GM11168 (cell line): Measurements from ENCODE around the gene RYR1.
"Not testable (repeated sequence)": the region's sequence is repeated elsewhere in the genome, so short reads cannot be mapped to it uniquely, and the experiment has no call there.

Experiments
- in situ Hi-C: fragments of 300-500 bp; cut with MboI; formaldehyde crosslinking; loops from one replicate; pipeline ENCODE4 v1.12.0; 2022; ENCODE audit warnings: low sequenced_read_pairs; ENCODE audit not compliant: unreplicated experiment

The RYR1 gene

DNA sequence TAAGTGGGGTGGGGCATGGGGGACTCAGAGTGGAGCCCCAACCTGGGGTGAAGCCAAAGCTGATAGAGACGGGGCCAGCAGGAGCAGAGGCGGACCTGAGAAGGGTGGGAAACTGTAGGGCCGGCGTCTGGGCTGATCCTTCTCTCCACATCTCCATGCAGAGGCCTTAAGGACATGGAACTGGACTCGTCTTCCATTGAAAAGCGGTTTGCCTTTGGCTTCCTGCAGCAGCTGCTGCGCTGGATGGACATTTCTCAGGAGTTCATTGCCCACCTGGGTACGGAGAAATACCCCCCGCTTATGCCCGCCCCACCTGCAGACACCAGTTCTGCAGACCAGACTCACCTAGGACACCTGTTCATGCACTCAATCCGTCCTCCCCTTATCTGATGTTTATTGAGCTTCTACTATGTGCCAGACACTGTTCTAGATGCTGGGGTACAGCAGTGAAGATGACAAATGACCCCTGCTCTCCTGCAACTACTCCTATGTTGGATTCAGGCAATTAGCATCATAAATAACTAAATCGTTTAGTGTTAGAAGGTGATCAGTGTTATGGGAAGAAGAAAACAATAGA is 74.1 kb downstream of the RYR1 start:
- in situ Hi-C loops = no loop called here

DNA sequence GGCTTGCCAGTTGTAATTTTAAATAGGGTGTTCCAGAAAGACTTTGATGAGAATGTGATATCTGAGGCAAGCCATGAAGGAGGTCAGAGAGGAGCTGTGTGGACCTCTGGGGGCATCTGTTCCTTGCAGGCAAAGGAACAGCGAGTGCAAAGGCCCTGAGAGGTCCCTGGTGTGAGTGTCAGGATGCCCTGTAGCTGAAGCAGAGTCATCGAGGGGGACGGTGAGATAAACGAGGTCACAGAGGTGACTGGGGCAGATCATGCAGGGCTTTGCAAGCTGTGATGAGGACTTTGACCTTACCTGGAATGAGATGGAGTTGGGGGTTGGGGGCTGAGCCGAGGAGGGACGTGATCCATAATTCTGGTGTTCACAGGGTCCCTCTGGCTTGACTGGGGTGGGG is 75.0 kb downstream of the RYR1 start:
- in situ Hi-C loops = no loop called here

DNA sequence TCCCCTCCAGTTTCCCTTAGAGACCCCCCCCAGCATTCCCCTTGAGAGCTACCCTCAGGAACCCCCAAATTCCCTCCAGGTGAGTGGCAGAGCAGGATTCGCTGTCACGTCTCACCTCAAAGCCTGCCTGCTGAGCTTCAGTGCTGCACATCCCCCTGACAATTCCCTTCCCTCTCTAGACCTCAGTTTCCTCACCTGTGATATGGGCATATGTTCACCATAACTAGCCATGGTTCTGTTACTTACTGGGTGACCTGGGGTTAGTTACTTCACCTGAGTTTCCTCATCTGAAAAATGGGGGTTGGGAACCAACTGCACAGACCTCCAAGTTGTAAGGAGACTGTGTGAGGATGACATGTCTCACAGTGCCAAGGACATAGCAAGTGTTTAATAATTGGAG is 75.5 kb downstream of the RYR1 start:
- in situ Hi-C loops = no loop called here

DNA sequence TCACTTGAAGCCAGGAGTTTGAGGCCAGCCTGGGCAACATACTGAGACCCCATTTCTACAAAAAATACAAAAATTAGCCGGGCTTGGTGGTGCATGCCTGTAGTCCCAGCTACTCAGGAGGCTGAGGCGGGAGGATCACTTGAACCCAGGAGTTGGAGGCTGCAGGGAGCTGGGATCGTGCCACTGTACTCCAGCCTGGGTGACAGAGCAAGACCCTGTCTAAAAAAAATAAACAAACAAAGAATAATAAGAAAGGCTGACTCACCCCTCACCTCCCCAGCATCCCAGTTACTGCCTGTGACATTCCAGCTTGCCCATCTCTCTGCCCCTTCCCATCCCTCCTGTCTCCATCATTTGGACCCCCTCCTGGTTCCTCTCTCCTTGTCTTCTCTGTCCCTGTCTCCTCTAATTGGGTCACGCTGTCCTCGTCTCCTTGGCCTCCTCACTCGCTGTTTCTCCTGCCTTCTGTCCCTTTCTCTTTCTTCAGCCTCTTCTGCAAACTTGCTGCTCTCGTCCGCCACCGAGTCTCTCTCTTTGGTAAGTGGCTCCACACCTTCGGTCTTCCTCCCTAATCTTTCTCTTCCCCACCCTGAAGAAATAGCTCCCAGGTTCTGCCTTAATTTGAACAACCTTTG is 77.7 kb downstream of the RYR1 start:
- in situ Hi-C loops = no loop called here

DNA sequence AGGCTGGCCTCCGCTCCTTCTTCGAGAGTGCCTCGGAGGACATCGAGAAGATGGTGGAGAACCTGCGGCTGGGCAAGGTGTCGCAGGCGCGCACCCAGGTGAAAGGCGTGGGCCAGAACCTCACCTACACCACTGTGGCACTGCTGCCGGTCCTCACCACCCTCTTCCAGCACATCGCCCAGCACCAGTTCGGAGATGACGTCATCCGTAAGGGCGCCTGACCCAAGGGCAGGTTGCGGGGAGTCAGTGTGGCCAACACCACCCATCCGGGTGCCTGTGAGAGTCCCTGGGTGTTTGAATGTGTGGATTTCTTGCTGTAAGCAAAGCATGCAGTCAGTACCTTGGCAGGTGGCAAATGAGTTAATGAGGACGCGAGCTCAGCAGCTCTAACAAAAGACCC is 78.8 kb downstream of the RYR1 start:
- in situ Hi-C loops = no loop called here

DNA sequence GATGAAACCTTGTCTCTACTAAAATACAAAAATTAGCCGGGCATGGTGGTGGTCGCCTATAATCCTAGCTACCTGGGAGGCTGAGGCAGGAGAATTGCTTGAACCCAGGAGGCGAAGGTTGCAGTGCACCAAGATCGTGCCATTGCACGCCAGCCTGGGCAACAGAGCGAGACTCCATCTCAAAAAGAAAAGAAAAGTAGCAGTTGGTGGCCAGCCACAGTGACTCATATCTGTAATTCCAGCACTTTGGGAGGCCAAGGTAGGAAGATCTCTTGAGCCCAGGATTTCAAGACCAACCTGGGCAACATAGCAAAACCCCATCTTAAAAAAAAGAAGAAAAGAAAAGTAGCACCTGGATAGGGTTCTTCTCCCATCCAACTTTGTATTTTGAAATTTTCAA is 79.7 kb downstream of the RYR1 start:
- in situ Hi-C loops = not testable (repeated sequence)

DNA sequence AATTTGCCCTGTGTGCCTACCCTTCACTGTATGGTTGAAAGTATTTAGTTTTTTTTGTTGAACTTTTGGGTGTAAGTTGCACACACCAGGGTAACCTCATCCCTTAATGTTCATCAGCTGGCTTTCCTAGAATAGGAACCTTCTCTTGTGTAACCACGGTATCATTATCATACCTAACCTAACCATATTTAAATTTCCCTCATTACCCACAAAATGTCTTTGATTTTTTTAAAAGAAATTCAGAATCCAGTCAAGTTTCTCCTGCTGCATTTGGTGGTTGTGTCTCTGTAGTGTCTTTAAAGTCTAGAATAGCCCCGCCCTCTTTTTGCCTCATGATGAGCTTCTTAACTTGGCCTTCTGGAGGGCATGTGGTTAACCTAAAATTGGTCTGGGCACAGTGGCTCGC is 80.3 kb downstream of the RYR1 start:
- in situ Hi-C loops = no loop called here

DNA sequence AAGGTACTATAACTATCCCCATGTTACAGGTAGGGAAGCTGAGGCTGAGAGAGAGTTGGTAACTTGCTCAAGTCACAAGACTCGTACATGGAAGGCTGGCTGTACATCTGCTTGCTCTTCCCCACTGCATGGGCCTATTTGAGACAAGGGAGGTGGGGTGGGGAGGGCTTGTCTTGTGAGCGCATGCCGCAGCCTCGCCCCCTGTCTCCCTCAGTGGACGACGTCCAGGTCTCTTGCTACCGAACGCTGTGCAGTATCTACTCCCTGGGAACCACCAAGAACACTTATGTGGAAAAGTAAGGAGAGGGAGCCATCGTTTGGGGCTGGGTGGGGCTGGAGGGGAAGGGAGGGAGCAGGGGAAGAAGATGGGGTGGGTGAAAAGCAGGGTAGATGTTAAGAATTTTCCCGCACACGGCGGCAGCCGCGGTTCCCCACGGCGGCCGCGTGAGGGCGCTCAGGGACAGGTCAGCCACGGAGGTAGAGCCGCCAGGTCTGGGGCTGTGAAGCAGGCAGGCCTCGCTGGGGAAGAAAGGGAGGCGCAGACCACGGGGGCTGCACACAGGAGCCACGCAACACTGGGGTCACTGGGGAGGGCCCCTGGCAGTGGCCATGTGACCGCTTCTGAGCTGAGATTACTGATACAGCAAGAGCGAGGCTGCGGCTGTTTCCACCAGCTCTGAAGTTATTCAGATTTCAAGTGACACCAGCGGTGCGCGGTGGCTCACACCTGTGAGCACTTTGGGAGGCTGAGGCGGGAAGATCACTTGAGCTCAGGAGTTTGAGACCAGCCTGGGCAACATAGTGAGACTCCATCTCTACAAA is 81.5 kb downstream of the RYR1 start:
- in situ Hi-C loops = no loop called here

DNA sequence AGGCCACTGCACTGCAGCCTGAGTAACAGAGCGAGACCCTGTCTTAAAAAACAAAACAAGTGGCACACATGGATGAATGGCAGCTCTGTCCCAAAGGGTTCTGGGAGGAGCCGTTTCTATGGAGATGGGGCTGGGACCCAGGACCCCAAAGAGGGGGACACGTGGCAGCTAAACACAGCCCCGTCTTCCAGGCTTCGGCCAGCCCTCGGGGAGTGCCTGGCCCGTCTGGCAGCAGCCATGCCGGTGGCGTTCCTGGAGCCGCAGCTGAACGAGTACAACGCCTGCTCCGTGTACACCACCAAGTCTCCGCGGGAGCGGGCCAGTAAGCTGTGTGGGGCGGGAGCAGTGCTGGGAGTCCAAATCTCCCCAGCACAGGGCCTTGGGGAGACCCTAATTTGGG is 82.4 kb downstream of the RYR1 start:
- in situ Hi-C loops = no loop called here

DNA sequence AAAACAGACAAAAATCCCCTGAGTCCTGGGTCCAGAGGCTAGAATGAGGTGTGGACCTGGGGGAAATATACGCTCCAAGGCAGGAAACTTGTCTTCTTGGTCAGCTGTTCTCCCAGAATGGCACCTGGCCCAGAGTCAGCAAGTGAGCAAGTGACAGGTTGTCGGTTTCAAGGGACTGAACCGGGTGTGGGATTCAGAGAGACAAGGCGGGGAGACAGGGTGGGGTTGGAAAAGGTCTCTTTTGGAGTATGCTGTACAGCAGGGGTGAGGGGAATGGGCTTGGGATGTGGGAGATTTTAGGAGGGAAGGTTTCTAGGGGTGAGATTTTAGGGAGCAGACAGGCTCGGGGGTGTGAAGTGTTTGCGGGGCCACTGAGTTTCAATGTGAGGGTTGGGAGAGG is 83.3 kb downstream of the RYR1 start:
- in situ Hi-C loops = no loop called here

DNA sequence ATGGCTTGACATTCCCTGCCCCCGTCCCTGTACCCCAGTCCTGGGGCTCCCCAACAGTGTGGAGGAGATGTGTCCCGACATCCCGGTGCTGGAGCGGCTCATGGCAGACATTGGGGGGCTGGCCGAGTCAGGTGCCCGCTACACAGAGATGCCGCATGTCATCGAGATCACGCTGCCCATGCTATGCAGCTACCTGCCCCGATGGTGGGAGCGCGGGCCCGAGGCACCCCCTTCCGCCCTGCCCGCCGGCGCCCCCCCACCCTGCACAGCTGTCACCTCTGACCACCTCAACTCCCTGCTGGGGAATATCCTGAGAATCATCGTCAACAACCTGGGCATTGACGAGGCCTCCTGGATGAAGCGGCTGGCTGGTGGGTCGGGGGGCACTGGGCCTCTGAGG is 83.8 kb downstream of the RYR1 start:
- in situ Hi-C loops = no loop called here

DNA sequence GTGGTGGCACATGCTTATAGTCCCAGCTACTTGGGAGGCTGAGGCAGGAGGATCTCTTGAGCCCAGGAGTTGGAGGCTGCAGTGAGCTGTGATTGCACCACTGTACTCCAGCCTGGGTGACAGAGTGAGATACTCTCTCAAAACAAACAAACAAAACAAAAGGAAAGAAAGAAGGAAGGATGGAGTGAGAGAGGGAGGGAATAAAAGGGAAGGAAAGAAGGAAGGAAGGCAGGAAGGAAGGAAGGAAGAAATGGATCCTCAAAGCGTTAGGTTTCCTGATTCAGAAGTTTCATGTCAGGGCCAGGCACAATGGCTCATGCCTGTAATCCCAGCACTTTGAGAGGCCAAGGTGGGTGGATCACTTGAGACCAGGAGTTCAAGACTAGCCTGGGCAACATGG is 84.5 kb downstream of the RYR1 start:
- in situ Hi-C loops = not testable (repeated sequence)

DNA sequence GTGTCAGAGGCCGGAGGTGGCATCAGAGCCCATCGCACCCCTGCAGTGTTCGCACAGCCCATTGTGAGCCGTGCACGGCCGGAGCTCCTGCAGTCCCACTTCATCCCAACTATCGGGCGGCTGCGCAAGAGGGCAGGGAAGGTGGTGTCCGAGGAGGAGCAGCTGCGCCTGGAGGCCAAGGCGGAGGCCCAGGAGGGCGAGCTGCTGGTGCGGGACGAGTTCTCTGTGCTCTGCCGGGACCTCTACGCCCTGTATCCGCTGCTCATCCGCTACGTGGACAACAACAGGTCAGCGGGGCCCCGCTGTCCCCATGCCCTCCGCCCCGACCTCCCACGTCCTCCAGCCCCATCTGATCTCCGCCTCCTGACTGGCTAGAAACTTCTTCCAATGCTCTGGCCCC is 85.7 kb downstream of the RYR1 start:
- in situ Hi-C loops = no loop called here

DNA sequence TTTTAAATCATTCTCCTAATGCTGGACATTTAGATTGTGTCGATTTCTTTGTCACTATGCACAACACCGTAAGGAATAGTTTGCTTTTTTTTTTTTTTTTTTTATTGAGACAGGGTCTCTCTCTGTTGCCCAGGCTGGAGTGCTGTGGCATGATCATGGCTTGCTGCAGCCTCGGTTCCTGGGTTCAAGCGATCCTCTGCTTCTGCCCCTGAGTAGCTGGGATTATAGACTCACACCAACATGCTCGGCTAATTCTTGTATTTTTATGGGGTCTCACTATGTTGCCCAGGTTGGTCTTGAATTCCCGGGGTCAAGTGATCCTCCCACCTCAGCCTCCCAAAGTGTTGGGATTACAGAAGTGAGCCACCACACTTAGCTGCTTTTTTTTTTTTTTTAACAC is 86.5 kb downstream of the RYR1 start:
- in situ Hi-C loops = no loop called here

DNA sequence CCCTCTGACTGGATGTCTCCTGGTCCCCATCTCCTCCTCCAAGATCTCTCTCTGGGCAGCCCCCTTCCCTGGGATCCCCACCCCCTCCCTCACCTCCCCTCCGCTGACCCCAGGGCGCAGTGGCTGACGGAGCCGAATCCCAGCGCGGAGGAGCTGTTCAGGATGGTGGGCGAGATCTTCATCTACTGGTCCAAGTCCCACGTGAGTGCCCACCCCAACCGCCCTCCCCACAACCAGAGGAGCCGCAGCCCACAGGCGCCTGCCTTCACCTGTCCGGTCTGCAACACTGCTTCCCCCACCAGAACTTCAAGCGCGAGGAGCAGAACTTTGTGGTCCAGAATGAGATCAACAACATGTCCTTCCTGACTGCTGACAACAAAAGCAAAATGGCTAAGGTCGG is 89.4 kb downstream of the RYR1 start:
- in situ Hi-C loops = no loop called here

DNA sequence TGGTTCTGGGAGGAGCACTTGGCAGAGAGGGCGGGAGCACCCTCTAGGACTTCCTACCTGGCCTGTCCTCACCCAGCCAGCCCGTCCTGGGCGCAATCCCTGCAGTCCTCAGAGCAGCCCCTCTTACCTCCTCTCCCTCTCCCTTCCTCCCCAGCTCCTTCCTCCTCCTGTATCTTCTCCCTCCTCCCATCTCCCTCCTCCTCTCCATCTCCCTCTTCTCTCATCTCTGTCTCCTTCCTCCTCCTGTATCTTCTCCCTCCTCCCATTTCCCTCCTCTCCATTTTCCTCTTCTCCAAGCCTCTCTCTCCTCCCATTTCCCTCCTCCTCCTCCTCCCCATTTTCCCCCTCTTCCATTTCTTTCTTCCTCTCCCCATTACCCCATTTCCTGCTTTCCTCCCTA is 89.8 kb downstream of the RYR1 start:
- in situ Hi-C loops = no loop called here

DNA sequence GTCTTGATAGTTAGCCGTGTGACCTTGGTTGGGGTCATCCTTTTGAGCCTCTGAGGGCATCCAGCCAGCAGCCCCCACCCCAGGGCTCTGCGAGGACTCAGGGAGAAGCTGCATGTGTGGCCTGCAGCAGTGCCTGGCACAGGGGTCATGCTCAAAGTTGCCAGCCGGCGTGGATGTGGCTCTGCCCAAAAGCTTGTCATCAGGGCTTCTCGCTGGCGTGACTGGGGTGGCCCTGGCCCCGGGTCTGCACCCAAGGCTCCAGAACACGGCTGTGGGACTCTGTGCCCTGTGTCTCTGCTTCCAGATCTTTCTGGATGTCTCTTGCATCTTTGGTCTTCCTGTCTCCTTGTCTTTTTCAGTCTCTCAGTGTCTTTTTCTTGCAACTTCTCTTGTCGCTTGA is 90.9 kb downstream of the RYR1 start:
- in situ Hi-C loops = no loop called here

DNA sequence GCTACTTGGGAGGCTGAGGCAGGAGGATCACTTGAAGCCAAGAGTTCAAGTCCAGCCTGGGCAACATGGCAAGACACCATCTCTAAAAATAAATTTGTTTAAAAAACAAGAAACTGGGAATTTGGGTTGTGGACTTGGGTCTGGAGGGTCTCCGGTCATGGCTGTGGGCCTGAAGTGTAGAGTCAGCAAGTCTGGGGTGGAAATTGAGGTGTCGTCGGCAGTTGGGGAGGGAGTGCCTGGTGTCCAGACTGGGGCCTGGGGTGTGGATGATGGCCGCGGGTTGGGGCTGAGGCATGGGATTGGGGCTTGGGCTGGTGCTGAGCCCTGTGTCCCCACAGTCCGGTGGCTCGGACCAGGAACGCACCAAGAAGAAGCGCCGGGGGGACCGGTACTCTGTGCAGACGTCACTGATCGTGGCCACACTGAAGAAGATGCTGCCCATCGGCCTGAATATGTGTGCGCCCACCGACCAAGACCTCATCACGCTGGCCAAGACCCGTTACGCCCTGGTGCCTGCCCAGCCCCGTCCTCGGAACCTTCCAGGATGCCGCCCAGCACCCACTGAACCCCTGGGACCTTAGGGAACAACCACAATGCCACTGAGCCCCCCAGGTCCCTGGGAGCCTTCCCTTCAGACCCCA is 91.6 kb downstream of the RYR1 start:
- in situ Hi-C loops = no loop called here

DNA sequence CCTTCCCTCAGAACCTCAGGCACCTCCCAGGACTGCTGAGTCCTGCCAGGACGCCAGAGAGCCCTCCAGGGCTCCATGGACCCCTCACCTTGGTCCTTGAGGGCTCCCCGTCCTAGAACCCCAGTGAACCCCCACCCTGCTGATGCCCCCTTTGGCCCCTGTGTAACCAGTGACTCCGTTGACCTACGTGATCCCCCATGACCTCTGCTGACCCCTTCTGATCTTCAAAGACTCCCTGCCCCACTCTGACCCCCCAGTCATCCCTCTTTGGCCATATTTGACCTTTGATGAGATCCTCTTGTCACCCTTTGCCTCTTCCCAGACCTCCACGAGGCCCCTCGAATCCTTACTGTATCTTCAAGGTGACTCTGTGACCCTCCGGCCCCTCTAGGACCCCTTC is 92.9 kb downstream of the RYR1 start:
- in situ Hi-C loops = no loop called here

DNA sequence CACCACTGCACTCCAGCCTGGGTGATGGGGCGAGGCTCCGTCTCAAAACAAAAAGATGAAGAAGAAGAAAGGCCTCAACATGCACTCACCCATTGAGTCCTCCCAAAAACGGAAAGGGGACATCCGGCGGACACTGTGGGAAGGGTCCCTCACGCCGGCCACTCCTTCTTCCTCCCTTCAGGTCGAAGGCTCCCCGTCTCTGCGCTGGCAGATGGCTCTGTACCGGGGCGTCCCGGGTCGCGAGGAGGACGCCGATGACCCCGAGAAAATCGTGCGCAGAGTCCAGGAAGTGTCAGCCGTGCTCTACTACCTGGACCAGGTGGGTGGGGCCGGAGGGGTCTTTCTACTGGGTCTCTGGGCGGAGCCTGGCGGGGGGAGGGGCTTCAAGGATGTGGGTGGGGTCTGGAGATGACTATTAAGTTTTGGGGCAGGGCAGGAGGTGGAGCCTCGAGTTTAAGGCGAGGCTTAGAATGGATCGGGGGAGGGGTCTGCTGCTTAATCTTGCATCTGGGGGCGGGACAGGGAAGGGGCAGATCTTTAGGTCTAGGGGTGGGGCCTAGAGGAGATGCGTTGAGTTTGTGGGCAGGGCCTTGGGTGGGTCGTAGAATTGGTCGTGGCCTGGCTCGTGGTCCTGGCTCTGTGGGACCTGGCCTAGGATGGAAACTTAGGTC is 94.1 kb downstream of the RYR1 start:
- in situ Hi-C loops = no loop called here
